K562 (cell line): ENCODE data around the gene CCDC18. TPM values are rescaled to one million over a fixed set of nuclear protein-coding genes. Genes with fewer than 3 reads are reported as not detected.

Experiments
- ARNT ChIP-seq, 2 experiments: fragments of 450-650 bp; IDR thresholded peaks; 2 replicates each; pipeline ENCODE4 v1.6.1; 2016; ENCODE audit warnings: mild to moderate bottlenecking in 1 of 2
- CC2D1A ChIP-seq: fragments of 450-650 bp; IDR thresholded peaks from 2 replicates; pipeline ENCODE4 v1.6.1; 2017; ENCODE audit warnings: mild to moderate bottlenecking
- IRF1 ChIP-seq: sonication (generic); formaldehyde crosslinking; IDR thresholded peaks from 2 replicates; pipeline ENCODE4 v1.8.0; 2022; ENCODE audit warnings: missing genetic modification reagents, mild to moderate bottlenecking, borderline replicate concordance
- KDM5B ChIP-seq: fragments of 200-600 bp; sonication (generic); IDR thresholded peaks from 2 replicates; pipeline ENCODE4 v1.6.1; 2012; ENCODE audit warnings: low read depth, mild to moderate bottlenecking, moderate library complexity, low read length, control low read depth, inconsistent platforms; ENCODE audit not compliant: insufficient replicate concordance
- MCM7 ChIP-seq, 2 experiments: fragments of 450-650 bp; IDR thresholded peaks; 2 replicates each; pipeline ENCODE4 v1.6.1; 2016 to 2018
- MEF2D ChIP-seq: conservative IDR thresholded peaks from 2 replicates; pipeline ENCODE4 v1.6.1; 2016; ENCODE audit warnings: low read depth, missing genetic modification characterization, missing compliant biosample characterization
- NR1H2 ChIP-seq: sonication (generic); formaldehyde crosslinking; IDR thresholded peaks from 2 replicates; pipeline ENCODE4 v1.4.0; 2020; ENCODE audit warnings: mild to moderate bottlenecking, missing genetic modification reagents
- PRMT5 ChIP-seq: sonication (generic); formaldehyde crosslinking; IDR thresholded peaks from 2 replicates; pipeline ENCODE4 v1.5.0; 2020; ENCODE audit warnings: missing genetic modification reagents
- PURB ChIP-seq: sonication (generic); formaldehyde crosslinking; IDR thresholded peaks from 2 replicates; pipeline ENCODE4 v1.9.0; 2021; ENCODE audit warnings: low read depth, mild to moderate bottlenecking, missing genetic modification reagents
- RB1 ChIP-seq: fragments of 450-650 bp; IDR thresholded peaks from 2 replicates; pipeline ENCODE4 v1.6.1; 2017; ENCODE audit warnings: low read depth, mild to moderate bottlenecking
- RBM25 ChIP-seq: fragments of 200-400 bp; formaldehyde crosslinking; IDR thresholded peaks from 2 replicates; pipeline ENCODE4 v1.6.1; 2018; ENCODE audit warnings: low read length, low read depth, moderate library complexity; ENCODE audit not compliant: severe bottlenecking
- RNF219 ChIP-seq: fragments of 250-450 bp; sonication (Bioruptor Pico); IDR thresholded peaks from 2 replicates; pipeline ENCODE4 v1.5.0; 2022; ENCODE audit warnings: mild to moderate bottlenecking
- STAT6 ChIP-seq: sonication (generic); formaldehyde crosslinking; IDR thresholded peaks from 2 replicates; pipeline ENCODE4 v1.8.1; 2023; ENCODE audit warnings: mild to moderate bottlenecking, missing genetic modification reagents
- TEAD2 ChIP-seq: fragments of 450-650 bp; IDR thresholded peaks from 2 replicates; pipeline ENCODE4 v1.6.1; 2016; ENCODE audit warnings: missing genetic modification characterization, control low read depth, missing compliant biosample characterization
- ZC3H4 ChIP-seq: sonication (generic); formaldehyde crosslinking; IDR thresholded peaks from 2 replicates; pipeline ENCODE4 v1.9.0; 2021; ENCODE audit warnings: missing genetic modification reagents, borderline replicate concordance
- ZNF764 ChIP-seq: fragments of 250-450 bp; sonication (Bioruptor Pico); IDR thresholded peaks from 2 replicates; pipeline ENCODE4 v1.4.0; 2020; ENCODE audit warnings: low read depth, mild to moderate bottlenecking, moderate library complexity
- polyA plus RNA-seq, 8 experiments: library from polyadenylated mRNA; depleted of rRNA in 4 of 8; stranded (reverse) in 5 of 8; unstranded in 3 of 8; fragments of >200 nt; fragmentation: Nextera tagmentation in 2 of 8; fragmentation: Illumina TruSeq in 1 of 8; extraction: Ambion mirVana in 2 of 8; extraction: Trizol in 1 of 8; gene quantifications; 2 replicates each; pipeline versions ENCODE4 v1.2.1 to v1.2.3, GENCODE V29; 2011 to 2014; ENCODE audit warnings: inconsistent platforms in 1 of 8, missing spikeins in 1 of 8
- total RNA-seq, 7 experiments: library from RNA; depleted of rRNA in 6 of 7; stranded (reverse); fragments of >200 nt in 6 of 7; fragmentation: Illumina TruSeq in 2 of 7; extraction: Trizol in 2 of 7; gene quantifications; 2 replicates each; pipeline versions ENCODE4 v1.2.1 to v1.2.3, GENCODE V29; 2011 to 2021; ENCODE audit warnings: low replicate concordance in 1 of 7
- TF ChIP-seq, protein P1 (sequence below): fragments of 200-800 bp; sonication (Bioruptor generic); IDR thresholded peaks from 2 replicates; pipeline ENCODE4 v1.6.1; 2016; ENCODE audit warnings: missing genetic modification characterization, missing compliant biosample characterization

The CCDC18 gene
- total and polyA plus RNA-seq, 9 of the 15 experiments (the other 6 are each of a cell fraction or from before 2014, with no cell fraction given): 19.5 to 34.2 (median 24.3) TPM

DNA sequence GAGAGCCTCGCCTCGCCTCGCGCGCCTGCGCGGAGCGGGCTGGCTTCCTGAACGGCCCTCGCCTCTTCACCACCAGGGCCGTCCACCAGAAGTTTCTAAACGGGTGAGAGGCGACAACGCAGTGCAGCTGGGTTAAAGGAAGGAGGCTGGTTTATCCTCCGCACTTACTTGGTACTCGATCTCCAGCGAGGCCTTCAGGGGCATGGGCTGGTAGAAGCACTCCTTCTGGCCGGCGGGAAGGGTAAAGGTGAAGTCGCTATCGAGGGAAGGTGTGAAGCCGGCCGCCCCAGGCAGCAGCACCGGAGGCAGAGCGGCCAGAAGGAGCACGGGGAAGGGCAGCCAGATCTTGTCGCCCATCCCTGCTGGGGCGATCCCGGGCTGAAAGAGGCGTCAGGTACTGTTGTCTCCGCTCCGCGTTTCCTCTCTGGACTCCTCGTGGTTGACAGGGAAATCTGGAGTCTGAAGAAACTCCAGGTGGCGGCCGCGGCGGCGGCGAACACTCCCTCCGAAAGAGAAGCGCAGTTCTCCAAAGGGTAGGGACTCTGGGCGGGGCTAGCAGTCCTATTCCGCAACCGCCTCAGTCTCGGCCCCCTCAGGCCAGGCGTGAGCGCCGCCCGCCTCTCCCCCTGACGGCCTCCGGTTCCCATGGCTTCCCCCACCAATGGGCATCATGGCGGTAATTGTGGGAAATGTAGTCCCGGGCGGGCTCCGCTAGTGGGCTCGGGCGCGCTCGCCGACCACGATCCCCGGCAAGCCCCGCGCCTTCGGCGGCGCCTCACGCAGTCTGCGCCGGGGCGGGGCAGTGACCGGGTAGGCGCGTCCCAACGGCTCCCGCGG, 420 bp upstream of the CCDC18 start, which contains the start of gene TMED5 (continued):
- TF ChIP-seq, protein P1, sequence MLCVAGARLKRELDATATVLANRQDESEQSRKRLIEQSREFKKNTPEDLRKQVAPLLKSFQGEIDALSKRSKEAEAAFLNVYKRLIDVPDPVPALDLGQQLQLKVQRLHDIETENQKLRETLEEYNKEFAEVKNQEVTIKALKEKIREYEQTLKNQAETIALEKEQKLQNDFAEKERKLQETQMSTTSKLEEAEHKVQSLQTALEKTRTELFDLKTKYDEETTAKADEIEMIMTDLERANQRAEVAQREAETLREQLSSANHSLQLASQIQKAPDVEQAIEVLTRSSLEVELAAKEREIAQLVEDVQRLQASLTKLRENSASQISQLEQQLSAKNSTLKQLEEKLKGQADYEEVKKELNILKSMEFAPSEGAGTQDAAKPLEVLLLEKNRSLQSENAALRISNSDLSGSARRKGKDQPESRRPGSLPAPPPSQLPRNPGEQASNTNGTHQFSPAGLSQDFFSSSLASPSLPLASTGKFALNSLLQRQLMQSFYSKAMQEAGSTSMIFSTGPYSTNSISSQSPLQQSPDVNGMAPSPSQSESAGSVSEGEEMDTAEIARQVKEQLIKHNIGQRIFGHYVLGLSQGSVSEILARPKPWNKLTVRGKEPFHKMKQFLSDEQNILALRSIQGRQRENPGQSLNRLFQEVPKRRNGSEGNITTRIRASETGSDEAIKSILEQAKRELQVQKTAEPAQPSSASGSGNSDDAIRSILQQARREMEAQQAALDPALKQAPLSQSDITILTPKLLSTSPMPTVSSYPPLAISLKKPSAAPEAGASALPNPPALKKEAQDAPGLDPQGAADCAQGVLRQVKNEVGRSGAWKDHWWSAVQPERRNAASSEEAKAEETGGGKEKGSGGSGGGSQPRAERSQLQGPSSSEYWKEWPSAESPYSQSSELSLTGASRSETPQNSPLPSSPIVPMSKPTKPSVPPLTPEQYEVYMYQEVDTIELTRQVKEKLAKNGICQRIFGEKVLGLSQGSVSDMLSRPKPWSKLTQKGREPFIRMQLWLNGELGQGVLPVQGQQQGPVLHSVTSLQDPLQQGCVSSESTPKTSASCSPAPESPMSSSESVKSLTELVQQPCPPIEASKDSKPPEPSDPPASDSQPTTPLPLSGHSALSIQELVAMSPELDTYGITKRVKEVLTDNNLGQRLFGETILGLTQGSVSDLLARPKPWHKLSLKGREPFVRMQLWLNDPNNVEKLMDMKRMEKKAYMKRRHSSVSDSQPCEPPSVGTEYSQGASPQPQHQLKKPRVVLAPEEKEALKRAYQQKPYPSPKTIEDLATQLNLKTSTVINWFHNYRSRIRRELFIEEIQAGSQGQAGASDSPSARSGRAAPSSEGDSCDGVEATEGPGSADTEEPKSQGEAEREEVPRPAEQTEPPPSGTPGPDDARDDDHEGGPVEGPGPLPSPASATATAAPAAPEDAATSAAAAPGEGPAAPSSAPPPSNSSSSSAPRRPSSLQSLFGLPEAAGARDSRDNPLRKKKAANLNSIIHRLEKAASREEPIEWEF (CRISPR knock-in tag): no peak
- TF ChIP-seq RB1 (no peak; the same call in 1 of the 2 replicates), RBM25 (peak; percentile 54), PRMT5 (CRISPR knock-in tag) (no peak), NR1H2 (CRISPR knock-in tag) (peak; percentile 88; the same call in 1 of the 2 replicates), MEF2D (tag) (no peak), CC2D1A (no peak), MCM7 (IDR thresholded peaks at IDR 0.05) (no peak), RNF219 (CRISPR knock-in tag) (no peak), KDM5B (peak; percentile 78), ARNT (IDR thresholded peaks at IDR 0.05) (no peak), PURB (CRISPR knock-in tag) (no peak), IRF1 (CRISPR knock-in tag) (no peak), ZC3H4 (CRISPR knock-in tag) (no peak), TEAD2 (tag) (no peak), STAT6 (peak; percentile 62; the same call in 1 of the 2 replicates), ZNF764 (no peak)
